Limb (tissue), 2 donors: ENCODE measurements around the gene SMARCD2.

Experiments used
- DNase-seq, 2 donors: peaks; one replicate each; pipeline ENCODE4 v3.0.0-alpha.2; 2016; ENCODE audit errors: extremely low spot score in 2 of 2

The SMARCD2 gene

DNA sequence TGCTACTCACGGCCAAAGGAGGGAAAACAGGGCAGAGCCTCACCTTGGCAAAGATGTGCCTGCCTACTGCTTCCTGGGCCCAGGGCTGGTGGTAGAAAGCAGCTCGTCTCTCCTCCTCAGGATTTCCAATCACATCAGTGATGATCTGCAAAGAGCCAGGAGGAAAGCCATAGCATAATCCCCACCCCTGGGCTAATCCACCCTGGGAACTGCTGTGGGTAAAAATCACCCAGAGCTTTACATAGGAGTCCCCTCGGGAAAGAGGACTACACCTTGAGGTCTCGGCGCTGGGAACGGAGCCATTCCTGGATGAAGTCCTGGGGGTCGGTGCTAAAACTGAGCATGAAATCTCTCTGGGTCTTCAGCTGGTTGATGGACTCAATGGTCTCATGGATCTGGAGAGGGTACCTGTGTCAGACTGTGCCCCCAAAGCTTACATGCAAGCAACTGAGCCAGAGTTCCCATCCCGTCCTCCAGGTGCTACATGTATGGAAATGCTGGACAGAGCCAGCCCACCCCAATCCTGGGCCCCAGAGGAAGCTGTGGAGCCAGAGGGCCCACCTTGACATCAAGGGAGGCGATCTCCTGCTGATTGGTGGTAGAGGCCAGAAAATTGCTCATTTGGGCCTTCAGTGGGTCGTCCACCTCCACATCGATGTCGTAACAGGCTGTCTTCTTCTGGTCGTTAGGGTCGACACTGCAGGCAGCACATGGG is 9.3 kb downstream of the SMARCD2 start:
- no peak for DNase-seq

DNA sequence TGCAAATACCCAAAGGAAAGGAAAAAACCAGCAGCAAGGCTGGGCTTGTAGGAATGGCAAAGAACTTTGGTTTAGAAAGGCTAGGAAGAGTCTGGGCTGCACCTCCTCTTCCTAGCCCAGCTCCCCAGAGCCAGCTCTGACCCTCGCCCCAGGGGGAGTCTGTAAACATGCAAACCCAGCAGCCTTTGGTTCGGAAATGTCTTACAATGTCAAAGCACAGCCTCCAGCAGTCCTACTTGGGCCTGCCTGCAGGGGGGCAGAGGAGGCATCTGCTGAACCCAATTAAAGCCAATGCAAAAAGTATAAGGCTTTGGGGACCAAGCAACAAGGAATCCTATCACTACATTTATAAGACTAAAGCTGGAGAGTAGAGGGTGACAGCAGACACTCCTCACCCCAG is 10.0 kb downstream of the SMARCD2 start:
- DNase-seq: no peak

DNA sequence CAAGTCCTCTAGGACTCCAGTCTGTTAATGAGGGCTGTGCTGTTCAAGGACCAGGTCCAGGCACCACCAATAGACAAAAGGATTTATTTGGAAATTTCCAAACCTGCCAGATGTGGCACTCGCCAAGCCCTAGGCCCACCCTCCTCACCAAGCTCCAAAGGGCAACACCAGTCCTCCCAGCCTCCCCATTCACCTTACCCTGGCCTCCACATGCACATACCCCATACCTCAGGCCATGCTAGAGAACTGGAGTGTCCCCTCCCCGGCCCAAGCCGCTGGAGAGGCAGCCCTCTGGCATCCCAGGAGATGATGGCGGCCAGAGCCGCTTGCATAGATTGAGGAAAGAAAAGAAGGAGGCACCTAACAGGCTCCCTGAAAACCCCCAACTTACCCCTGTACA is 10.5 kb downstream of the SMARCD2 start:
- DNase-seq: no peak

DNA sequence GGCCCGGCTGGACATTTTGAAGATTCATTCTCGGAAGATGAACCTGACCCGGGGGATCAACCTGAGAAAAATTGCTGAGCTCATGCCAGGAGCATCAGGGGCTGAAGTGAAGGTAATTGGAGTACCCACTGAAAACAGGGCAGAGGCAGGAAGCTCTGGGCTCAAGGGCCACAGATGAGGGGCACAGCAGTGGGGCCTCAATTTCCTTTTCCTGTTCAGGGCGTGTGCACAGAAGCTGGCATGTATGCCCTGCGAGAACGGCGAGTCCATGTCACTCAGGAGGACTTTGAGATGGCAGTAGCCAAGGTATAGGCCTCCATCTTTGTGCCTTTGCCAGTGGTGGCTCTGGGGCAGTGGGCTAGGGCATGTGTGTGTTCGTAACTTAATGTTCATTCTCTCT is 11.0 kb downstream of the SMARCD2 start:
- DNase-seq: no peak

DNA sequence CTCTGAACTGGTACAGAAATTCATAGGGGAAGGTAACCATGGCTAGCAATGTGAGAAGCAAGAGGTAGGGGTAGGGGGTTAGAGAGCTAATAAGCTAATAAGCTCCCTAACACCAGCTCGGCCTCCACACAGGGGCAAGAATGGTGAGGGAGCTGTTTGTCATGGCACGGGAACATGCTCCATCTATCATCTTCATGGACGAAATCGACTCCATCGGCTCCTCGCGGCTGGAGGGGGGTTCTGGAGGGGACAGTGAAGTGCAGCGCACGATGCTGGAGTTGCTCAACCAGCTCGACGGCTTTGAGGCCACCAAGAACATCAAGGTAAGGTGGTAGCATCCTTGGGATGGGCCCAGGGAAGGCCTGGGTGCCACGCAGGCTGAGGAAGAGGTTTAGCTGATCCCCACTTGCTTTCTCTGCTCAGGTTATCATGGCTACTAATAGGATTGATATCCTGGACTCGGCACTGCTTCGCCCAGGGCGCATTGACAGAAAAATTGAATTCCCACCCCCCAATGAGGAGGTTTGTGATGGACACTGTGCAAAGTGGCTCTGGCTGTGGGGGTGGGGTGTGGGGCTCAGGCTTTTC is 11.5 kb downstream of the SMARCD2 start:
- no peak for DNase-seq

DNA sequence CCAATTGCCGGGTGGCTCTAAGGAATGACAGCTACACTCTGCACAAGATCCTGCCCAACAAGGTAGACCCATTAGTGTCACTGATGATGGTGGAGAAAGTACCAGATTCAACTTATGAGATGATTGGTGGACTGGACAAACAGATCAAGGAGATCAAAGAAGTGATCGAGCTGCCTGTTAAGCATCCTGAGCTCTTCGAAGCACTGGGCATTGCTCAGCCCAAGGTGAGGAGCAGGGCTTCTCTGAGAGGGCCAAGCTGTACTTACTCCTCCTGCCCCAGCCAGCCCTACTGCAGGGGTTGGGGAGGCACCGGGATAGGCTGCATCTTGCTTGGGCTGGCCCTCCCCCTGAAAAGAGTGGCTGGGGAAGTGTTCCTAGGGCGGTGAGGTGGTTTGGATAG is 12.2 kb downstream of the SMARCD2 start:
- DNase-seq: peak in 1 of 2 donors; percentile 14

DNA sequence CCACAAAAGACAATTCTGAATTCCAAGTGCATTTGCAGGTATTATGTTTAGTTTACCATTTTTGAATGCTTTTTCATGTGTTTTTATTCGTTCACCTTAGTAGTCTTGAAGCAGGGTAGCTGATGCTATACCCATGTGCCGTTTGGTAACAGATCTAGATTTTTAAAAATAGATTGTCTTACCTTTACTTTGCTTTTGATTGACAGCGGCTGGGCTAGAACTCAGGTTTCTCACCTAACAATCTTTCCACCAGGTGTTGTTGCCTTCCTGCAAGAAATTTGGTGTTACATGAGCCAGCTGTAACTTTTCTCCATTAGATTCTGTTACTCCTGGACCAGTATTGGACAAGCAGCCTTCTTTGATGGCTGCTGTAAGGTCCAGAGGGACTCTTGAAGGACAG is 13.5 kb downstream of the SMARCD2 start:
- DNase-seq: no peak

DNA sequence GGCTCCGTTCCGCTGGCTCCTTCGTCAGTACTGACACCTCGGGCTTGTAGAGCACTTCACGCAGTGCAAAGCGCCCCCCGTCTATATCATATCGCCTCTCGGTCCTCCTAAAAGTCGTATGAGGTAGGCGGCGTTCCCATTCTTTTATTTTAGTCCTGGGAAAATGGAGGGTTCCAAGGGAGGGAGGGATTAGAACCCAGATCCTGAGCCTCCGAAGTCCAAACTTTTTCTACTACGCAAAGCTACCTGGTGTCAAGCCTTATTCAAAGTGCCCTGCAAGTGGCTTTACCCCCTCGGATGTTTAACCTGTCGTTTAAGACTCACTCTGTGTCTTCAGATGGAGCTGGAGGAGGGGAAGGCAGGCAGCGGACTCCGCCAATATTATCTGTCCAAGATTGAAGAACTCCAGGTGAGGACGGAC is 14.7 kb downstream of the SMARCD2 start:
- no peak for DNase-seq

DNA sequence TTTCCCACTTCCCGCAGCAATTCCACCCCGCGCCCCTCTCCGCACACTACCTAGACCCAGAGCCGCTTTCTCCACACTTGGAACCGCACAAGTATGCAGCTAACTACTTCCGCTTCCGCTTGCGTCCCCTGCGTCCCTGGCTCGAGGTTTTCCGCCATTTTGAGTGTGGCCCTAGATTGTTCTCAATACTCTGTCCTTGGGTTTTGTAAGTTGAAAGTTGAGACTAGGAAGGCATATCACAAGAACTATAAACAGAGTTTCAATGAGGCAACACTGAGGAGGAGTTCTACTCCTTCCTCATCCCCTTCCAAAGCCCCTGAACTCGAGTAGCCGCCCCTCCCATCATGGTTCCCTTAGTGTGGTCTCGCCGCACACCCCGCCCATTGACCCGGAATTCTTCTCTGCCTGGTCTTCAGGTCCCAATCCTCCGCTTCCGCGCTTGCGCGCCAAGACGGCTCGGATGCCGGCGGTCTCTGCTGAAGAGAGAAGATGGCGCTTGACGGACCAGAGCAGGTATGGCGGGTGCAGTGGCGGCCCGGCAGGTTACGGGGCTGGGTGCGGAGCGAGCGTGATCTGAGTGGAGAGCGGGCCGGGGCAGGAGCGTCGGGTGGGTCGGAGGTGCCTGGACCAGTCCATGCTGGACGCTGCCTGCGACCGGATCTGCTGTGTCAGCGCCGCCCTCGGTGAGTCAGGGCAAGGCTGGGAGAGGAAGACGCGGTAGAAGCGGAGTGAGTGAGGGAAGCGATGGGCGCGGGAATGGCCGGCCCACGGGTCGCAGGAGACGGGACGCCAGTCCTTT is 15.3 kb downstream of the SMARCD2 start, which contains the start of the genes FTSJ3 and PSMC5:
FTSJ3 (minus strand) TSS at position 662 of the 799 bp plus-strand sequence. CDS start 761 bp downstream, outside the sequence.
PSMC5 (plus strand) TSS at position 430 of the 799 bp plus-strand sequence; CDS start at position 490, 60 bp downstream.
- DNase-seq: peak; percentile 95 to 96

DNA sequence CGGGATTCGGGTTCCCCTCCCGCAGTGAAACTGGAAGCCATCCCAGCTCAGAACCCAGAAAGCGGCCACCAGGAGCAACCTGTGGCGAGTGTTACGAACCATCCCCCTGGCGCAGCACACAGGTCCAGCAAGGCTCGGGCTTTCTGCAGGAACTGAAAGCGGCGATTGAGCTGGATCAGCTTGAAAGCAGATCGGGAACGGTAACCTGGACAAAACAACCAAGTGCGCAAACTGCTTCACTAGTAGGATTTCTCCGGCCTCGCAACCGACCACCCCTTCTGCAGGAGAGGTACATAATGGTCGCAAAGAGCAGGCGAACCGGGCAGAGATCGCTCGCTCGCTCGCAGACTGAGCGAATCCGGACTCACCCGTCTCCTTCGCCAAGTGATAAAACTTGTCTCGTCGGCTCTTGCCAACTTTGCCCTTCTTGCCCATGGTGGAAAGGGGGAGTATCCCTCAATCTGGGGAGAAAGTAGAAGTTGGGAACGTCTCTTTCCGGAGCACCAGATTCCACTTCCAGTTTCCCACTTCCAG is 15.9 kb downstream of the SMARCD2 start:
- DNase-seq: no peak

DNA sequence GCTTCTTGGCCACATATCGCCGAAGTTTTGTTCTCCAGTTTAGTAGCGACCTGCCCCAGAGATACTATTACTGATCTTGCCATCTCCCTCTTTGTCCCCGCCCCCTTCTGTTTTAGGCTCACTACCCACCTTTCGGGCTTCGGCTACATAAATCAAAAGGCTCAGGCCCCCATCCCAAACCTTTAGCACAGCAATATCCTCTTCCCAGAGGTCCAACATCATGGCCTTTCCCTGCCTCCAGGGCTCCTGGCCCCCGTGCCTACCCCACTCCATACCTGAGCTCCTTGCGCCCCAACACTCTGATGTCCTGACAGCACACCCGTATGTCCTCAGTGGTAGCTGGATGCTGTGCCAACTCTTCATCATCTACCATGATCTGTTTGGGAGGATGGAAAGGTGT is 18.1 kb downstream of the SMARCD2 start:
- no peak for DNase-seq

DNA sequence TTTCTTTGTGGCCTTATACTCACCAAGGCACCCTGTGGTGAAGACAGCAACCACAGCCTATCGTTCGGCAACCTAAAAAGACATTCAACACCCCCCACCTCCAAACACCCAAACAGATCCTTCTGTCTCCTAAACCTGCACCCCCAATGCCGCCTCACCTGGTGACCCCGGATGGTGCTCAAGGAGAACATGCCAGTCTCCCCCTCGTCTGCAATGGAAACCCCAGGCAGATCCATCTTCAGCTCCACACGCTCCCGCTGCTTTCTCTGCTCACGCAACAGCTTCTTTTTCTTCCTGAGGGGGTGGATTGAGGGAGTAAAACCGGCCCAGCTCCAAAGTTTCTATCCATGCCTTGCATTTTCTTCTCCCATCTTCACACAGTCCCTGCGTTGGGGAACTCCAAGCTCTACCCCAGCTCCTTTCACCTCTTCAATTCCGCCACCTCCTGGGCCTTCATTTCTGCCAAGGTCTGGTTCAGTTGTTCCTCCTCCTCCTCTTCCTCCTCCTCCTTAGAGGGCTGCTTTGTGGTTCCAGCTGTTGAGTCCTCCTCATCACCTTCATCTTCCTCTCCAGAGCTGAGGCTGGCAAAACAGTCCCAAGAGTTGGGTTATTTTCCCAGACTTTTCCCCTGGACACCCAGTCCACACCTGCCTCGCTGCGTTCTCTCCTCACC is 18.7 kb downstream of the SMARCD2 start:
- no peak for DNase-seq

DNA sequence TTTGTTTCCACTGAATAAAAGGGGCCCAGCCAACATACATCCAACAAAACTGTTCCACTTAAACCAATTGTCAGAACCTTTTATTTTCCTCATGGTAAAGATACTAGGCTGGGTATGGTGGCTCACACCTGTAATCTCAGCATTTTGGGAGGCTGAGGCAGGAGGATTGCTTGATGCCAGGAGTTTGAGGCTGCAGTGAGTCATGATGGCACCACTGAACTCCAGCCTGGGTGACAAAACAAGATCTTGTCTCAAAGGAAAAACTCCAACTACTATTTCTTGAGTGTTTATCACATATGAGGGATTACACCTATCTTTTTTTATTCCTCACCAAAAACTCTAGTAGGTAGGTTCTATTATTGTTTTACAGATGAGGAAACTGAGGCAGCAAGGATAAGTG is 19.9 kb downstream of the SMARCD2 start:
- no peak for DNase-seq

DNA sequence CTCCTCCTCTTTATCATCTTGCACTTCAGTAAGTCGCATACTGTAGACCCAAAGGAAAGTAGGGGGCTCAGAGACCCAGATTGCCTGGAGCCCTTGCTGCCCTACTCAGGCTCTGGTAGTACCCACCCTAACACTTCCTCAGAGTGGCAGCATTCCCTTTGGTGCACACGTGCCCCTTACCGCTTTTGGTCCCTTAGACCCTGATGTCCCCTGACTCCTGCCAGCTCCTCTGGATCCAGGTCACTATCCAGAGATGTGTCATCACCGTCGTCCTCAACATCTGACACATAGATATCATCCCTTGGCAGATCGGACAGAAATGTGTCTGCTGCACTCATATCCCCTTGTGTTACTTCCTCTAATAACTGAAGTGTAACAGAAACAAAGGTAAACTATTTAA is 20.7 kb downstream of the SMARCD2 start:
- no peak for DNase-seq

DNA sequence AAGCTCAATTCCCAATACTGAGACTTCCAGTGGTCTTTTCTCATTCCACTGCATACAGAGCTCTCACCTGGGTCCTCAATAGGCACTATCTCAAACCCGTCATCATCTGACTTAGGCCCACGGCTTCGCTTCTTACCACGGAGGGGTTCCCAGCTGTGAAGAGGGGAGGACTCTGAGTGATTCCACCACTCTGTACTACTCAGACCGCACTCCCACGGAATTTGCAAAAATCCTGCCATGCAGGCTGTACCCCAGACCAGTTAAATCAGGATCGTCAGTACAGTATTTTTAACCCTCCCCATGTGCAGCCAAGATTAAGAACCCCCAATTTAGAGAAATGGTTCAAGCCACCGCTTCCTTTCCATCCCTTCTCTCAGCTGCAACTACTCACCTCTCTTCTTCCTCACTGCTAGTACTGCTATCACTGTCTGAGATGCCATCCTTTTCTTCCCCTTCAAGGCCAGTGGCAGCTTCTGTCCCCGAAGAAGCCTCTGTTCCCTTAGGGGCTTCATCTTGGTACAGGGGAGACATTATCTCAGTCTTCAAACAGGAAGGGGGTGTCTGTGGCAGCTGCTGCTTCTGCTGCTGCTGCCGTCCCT is 21.4 kb downstream of the SMARCD2 start:
- DNase-seq: no peak

DNA sequence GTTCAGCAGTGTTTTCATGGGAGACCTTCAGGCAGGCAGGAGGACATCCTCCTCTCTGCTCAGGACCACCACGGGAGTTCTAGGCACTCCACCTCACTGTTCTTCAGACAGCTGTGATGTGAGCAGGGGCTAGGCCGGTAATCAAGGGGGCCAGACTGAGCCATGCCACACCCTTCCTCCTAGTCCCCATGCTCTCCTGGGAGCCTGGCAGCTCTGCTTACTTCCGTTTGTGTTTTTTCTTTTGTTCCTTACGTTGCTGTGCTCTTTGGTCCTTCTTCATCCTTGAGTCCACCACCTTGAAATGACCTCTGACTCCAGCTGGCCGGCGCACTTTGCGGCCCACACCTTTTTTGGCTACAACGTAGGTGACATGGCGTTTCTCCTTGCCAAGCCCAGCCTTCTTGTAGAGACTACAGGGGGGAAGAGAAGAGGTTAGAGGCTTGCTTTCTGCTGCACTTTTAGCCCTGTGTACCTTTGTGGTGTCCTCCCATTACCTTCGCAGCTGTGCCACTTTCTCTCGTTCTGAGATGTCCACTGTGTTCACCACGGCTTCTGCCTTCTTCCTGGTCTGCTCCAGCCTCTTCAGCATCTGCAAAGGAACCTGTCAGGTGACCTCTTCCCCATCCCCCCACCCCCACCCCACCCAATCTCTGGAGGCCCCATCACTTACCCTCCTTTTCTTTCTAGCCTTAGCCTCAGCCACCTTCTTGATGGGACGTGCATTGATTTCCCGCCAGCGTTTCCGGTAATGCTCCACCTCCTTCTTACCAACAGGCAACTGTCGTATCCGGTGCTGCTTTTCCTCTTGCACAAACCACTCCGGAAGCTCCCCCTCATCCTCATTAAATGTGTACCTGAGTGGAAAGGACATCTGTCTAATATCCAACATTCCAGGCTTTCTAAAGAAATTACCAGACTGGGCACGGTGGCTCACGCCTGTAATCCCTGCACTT is 22.6 kb downstream of the SMARCD2 start:
- no peak for DNase-seq

DNA sequence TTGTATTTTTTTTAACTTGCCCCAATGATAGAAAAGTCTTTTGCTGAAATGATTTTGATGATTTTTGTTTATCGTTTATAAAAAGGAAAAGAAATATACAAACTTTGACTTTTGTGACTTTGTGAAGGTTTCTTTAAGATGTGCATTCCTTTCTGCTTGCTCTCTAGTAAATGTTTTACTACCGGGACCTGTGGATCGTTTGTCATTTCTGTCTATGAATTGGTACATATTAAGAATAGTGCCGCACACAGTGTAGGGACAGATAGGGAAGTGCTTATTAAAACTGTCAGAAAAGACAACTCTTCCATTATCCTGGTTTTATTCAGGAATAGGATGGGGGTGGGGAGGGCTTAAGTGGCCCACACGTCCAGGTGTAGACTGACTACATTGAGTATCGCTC is 23.4 kb downstream of the SMARCD2 start:
- no peak for DNase-seq

DNA sequence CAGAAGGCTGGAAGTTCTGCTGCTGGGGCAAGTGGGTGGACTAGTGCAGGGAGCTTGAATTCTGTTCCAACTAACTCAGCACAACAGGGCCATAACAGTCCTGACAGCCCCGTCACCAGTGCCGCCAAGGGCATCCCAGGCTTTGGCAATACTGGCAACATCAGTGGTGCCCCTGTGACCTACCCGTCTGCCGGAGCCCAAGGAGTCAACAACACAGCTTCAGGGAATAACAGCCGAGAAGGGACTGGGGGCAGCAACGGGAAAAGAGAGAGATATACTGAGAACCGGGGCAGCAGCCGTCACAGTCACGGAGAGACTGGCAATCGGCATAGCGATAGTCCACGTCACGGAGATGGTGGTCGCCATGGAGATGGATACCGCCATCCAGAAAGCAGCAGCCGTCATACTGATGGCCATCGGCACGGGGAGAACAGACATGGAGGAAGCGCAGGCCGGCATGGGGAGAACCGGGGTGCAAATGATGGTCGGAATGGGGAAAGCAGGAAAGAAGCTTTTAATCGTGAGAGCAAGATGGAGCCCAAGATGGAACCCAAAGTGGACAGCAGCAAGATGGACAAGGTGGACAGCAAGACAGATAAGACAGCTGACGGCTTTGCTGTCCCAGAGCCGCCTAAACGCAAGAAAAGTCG is 24.6 kb downstream of the SMARCD2 start:
- DNase-seq: no peak

DNA sequence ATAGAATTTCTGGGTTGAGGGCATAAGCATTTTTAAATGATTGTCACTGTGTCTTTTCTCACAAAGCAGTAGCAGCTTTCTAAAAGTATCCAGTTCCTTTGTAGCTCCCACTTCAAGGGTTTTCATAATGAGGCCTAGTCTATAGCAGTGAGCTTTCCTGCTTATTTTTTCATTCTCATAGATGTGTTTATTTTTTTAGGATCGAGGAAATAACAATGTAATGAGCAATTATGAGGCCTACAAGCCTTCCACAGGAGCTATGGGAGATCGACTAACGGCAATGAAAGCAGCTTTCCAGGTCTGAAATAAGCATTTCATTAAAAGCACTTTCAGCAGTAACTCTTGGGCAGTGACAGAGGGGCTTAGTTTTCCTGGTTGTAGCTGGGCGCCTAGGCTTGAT is 25.8 kb downstream of the SMARCD2 start:
- DNase-seq: no peak
